ENCODE data around the gene TNS1.

TNS1 gene

DNA sequence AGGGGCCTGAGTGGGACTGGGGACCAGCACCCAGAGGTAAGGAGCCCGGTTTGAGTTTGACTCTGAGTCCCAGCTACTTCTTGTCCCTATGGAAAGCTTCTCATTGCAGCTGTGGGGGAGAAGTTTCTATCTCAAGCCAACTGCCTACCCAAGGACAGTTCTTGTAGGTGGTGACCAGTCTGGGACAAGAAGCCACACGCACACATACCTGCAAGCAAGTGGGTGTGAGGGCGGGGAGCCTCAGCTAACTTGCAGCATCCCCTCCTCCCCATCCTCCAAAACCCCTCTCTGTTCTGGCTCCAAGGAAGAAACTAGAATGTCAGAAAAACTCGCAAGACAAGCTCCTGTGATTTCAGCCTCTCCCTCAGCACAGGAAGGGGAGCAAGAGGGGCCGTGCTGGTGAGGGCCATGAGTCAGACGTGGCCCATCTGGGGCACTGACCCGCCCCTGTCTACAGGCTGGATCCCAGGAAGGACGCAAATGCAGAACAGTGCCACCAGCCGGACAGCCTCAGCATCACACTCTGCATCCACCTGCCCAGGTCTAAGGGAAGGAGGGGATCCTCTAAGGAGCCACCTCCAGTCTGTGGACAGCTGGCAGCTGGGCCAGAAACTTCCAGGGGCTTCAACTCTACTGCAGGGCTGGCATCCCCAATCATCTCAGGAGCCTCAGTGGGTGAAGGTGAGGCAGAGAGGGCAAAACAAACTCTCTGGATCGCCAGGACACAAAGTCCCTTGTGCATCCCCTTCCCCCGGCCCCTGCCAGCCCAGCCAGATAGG is 103.4 kb downstream of the TNS1 start:
- Histone ChIP-seq H3K9ac (no peak overlapping the region), H3K4me1 (peaks cover 6% of the 10 kb centered on the region), H3K9me3 (ENCODE audit: control insufficient read depth, low read length) (no peaks in the 10 kb centered on the region), H3K27me3 (ENCODE audit: control insufficient read depth, insufficient read depth, low read length) (no peaks in the 10 kb centered on the region), H3K4me2 (ENCODE audit: low read length) (no peak overlapping the region), H3K36me3 (ENCODE audit: control insufficient read depth, insufficient read depth, low read length) (no peaks in the 10 kb centered on the region), H3K4me3 (ENCODE audit: low read depth, low read length) (no peak overlapping the region), H3K27ac (no peak overlapping the region), H2AFZ (no peak overlapping the region), H3K79me2 (no peaks in the 10 kb centered on the region)
- peak; percentile 47 for TF ChIP-seq CTCF (IDR thresholded peaks at IDR 0.05)

GRCh38 chr2:217897816-217898806 is 104.7 kb downstream of the TNS1 start:
- Histone ChIP-seq H3K36me3 (ENCODE audit: control insufficient read depth, insufficient read depth, low read length) (no peaks in the 10 kb centered on the region), H3K79me2 (no peaks in the 10 kb centered on the region), H3K4me2 (ENCODE audit: low read length) (no peak overlapping the region), H3K4me1 (no peaks in the 10 kb centered on the region), H3K9ac (no peak overlapping the region), H3K27me3 (ENCODE audit: control insufficient read depth, insufficient read depth, low read length) (no peaks in the 10 kb centered on the region), H2AFZ (no peak overlapping the region), H3K4me3 (ENCODE audit: low read depth, low read length) (no peak overlapping the region), H3K9me3 (ENCODE audit: control insufficient read depth, low read length) (no peaks in the 10 kb centered on the region), H3K27ac (no peak overlapping the region)
- TF ChIP-seq CTCF (IDR thresholded peaks at IDR 0.05): no peak

- Histone ChIP-seq H3K9me3 (ENCODE audit: control insufficient read depth, low read length) (no peaks in the 10 kb centered on the region), H3K4me2 (ENCODE audit: low read length) (no peak overlapping the region), H2AFZ (no peak overlapping the region), H3K4me3 (ENCODE audit: low read depth, low read length) (no peak overlapping the region), H3K27ac (no peak overlapping the region), H3K36me3 (ENCODE audit: control insufficient read depth, insufficient read depth, low read length) (no peaks in the 10 kb centered on the region), H3K79me2 (no peaks in the 10 kb centered on the region), H3K9ac (no peak overlapping the region), H3K4me1 (no peaks in the 10 kb centered on the region), H3K27me3 (ENCODE audit: control insufficient read depth, insufficient read depth, low read length) (no peaks in the 10 kb centered on the region)
- no peak for TF ChIP-seq CTCF (IDR thresholded peaks at IDR 0.05)
These were observed 105.6 kb downstream of the TNS1 start for GRCh38 chr2:217897091-217897715.

- no peak overlapping the region for H3K4me3 ChIP-seq (ENCODE audit: low read depth, low read length)
- H3K79me2 ChIP-seq: no peaks in the 10 kb centered on the region
- H3K4me1 ChIP-seq: no peaks in the 10 kb centered on the region
- no peak for TF ChIP-seq CTCF (IDR thresholded peaks at IDR 0.05)
- H3K36me3 ChIP-seq (ENCODE audit: control insufficient read depth, insufficient read depth, low read length): no peaks in the 10 kb centered on the region
- H3K27ac ChIP-seq: no peak overlapping the region
- no peaks in the 10 kb centered on the region for H3K9me3 ChIP-seq (ENCODE audit: control insufficient read depth, low read length)
- no peak overlapping the region for H3K9ac ChIP-seq
- H3K4me2 ChIP-seq (ENCODE audit: low read length): no peak overlapping the region
- no peaks in the 10 kb centered on the region for H3K27me3 ChIP-seq (ENCODE audit: control insufficient read depth, insufficient read depth, low read length)
- H2AFZ ChIP-seq: no peak overlapping the region
These were observed 107.6 kb downstream of the TNS1 start for GRCh38 chr2:217895070-217895635.
